HFF-Myc (cell line): ENCODE data around the gene ICE1.

Experiments
- DNase-seq: peaks from one replicate; pipeline ENCODE4 v3.0.0-alpha.2; 2011; ENCODE audit warnings: low read depth; ENCODE audit errors: extremely low read depth
- H3K4me3 ChIP-seq: replicated peaks from 2 replicates; pipeline ENCODE4 v1.5.1; 2011; ENCODE audit warnings: low read depth, mild to moderate bottlenecking, control low read depth, low read length
- CTCF ChIP-seq: IDR thresholded peaks from 2 replicates; pipeline ENCODE4 v1.5.1; 2012; ENCODE audit warnings: mild to moderate bottlenecking, low read depth, low read length, control low read depth; ENCODE audit errors: missing control alignments

ICE1 gene

GRCh38 chr5:5380298-5380697 lies 42.2 kb upstream of the ICE1 start:
- no peak for DNase-seq
- no peak for TF ChIP-seq CTCF
- H3K4me3 ChIP-seq = no peak overlapping the region

- no peak for TF ChIP-seq CTCF
- no peak overlapping the region for H3K4me3 ChIP-seq
- no peak for DNase-seq
Observed at GRCh38 chr5:5381310-5381913, 41.1 kb upstream of the ICE1 start.

GRCh38 chr5:5383461-5383860 lies 39.0 kb upstream of the ICE1 start:
- no peak overlapping the region for H3K4me3 ChIP-seq
- no peak for DNase-seq
- no peak for TF ChIP-seq CTCF

GRCh38 chr5:5384660-5385330 lies 37.7 kb upstream of the ICE1 start:
- no peak for DNase-seq
- TF ChIP-seq CTCF = no peak
- H3K4me3 ChIP-seq = no peak overlapping the region

GRCh38 chr5:5385331-5385662 lies 37.2 kb upstream of the ICE1 start:
- H3K4me3 ChIP-seq = no peak overlapping the region
- no peak for DNase-seq
- TF ChIP-seq CTCF = no peak

- H3K4me3 ChIP-seq = no peak overlapping the region
- TF ChIP-seq CTCF = no peak
- DNase-seq = no peak
Observed at GRCh38 chr5:5386329-5386728, 36.1 kb upstream of the ICE1 start.

GRCh38 chr5:5387192-5387591 lies 35.3 kb upstream of the ICE1 start:
- no peak for DNase-seq
- no peak overlapping the region for H3K4me3 ChIP-seq
- no peak for TF ChIP-seq CTCF
